Adrenal gland (tissue), 5 donors: ENCODE data around the gene ANO6.

Source experiments
- POLR2A ChIP-seq, 2 donors: fragments of 450-650 bp; IDR thresholded peaks; one replicate each; pipeline ENCODE4 v1.6.1; 2017; ENCODE audit warnings: antibody characterized with exemption in 2 of 2, mild to moderate bottlenecking in 2 of 2, moderate library complexity in 1 of 2
- TF ChIP-seq, protein P1 (sequence below), 6 experiments: fragments of 450-650 bp in 4 of 6; fragments of 200-600 bp in 2 of 6; sonication (generic) in 1 of 6; IDR thresholded peaks; 1 replicate in 5 of 6; 2 replicates in 1 of 6; pipeline versions ENCODE4 v1.5.1 to v1.8.0; 2016 to 2021; ENCODE audit warnings: antibody characterized with exemption in 6 of 6, mild to moderate bottlenecking in 2 of 6, moderate library complexity in 1 of 6
- donor health status: DM: no; HTN: no; CAD: no.

DNA sequence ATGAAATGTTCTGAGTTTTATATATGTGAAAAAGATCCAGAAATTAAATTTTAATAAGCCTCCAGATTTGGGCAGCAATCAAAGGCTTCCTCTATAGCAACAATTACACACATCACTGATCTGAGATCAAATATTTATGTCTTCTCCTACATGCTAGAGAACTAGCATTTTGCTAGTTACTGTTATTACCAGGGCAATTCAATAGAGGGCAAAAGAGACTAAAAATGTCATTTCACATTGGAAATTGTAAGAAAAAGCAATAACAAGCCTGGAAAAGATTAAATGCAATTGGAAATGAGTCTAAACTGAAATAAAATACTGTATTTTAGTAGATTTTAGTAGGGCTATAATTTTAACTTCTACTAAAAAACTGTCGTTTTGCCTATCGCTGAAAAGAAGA, 32.6 kb upstream of the ANO6 start:
- TF ChIP-seq, protein P1, sequence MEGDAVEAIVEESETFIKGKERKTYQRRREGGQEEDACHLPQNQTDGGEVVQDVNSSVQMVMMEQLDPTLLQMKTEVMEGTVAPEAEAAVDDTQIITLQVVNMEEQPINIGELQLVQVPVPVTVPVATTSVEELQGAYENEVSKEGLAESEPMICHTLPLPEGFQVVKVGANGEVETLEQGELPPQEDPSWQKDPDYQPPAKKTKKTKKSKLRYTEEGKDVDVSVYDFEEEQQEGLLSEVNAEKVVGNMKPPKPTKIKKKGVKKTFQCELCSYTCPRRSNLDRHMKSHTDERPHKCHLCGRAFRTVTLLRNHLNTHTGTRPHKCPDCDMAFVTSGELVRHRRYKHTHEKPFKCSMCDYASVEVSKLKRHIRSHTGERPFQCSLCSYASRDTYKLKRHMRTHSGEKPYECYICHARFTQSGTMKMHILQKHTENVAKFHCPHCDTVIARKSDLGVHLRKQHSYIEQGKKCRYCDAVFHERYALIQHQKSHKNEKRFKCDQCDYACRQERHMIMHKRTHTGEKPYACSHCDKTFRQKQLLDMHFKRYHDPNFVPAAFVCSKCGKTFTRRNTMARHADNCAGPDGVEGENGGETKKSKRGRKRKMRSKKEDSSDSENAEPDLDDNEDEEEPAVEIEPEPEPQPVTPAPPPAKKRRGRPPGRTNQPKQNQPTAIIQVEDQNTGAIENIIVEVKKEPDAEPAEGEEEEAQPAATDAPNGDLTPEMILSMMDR (IDR thresholded peaks at IDR 0.05): peak; percentile 12 to 54 (median 44)
- TF ChIP-seq POLR2A (IDR thresholded peaks at IDR 0.05): no peak
